Suprapubic skin (tissue), 4 donors: Measurements from ENCODE around the gene PRDM11. TPM values are rescaled to one million over a fixed set of nuclear protein-coding genes. Genes with fewer than 3 reads are reported as not detected.

ENCODE experiments used
- DNase-seq, 2 donors: peaks; one replicate each; pipeline ENCODE4 v3.0.0-alpha.2; 2019; ENCODE audit warnings: low spot score in 2 of 2
- H3K27ac ChIP-seq: fragments of 200-600 bp; sonication (generic); one replicate; pipeline ENCODE4 v1.5.1; 2019
- H3K27me3 ChIP-seq: fragments of 200-600 bp; sonication (generic); one replicate; pipeline ENCODE4 v1.5.1; 2019
- H3K36me3 ChIP-seq: fragments of 200-600 bp; sonication (generic); one replicate; pipeline ENCODE4 v1.5.1; 2019
- H3K4me1 ChIP-seq: fragments of 200-600 bp; sonication (generic); one replicate; pipeline ENCODE4 v1.5.1; 2019
- H3K4me3 ChIP-seq: fragments of 200-600 bp; sonication (generic); one replicate; pipeline ENCODE4 v1.5.1; 2019; ENCODE audit warnings: mild to moderate bottlenecking
- H3K9me3 ChIP-seq: fragments of 200-600 bp; sonication (generic); one replicate; pipeline ENCODE4 v1.5.1; 2019
- EP300 ChIP-seq: sonication (generic); formaldehyde crosslinking; IDR thresholded peaks from one replicate; pipeline ENCODE4 v1.6.1; 2017; ENCODE audit warnings: antibody characterized with exemption
- POLR2A ChIP-seq, 2 donors: fragments of 450-650 bp; IDR thresholded peaks; one replicate each; pipeline ENCODE4 v1.6.1; 2017; ENCODE audit warnings: antibody characterized with exemption in 2 of 2, mild to moderate bottlenecking in 2 of 2, moderate library complexity in 2 of 2
- POLR2AphosphoS5 ChIP-seq, 3 donors: sonication (generic); formaldehyde crosslinking; IDR thresholded peaks; one replicate each; pipeline ENCODE4 v1.6.1; 2017; ENCODE audit warnings: antibody characterized with exemption in 3 of 3
- WGBS: methylation state at CpG from one replicate; pipeline ENCODE4 v1.1.5; 2018; 5-methylcytosine and 5-hydroxymethylcytosine counted together
- total RNA-seq, 4 donors: library from RNA; depleted of rRNA; stranded (reverse); fragments of >200 nt; gene quantifications; one replicate each; pipeline ENCODE4 v1.1.0, GENCODE V29; 2016
- TF ChIP-seq, protein P1 (sequence below), 2 donors: fragments of 200-600 bp in 1 of 2; fragments of 450-650 bp in 1 of 2; sonication (generic) in 1 of 2; IDR thresholded peaks; one replicate each; pipeline ENCODE4 v1.5.1; 2016 to 2019; ENCODE audit warnings: antibody characterized with exemption in 2 of 2, mild to moderate bottlenecking in 1 of 2, moderate library complexity in 1 of 2

PRDM11 gene
- total RNA-seq, 4 donors from 2014 or later, result 9.1 to 11.9 (median 11.0) TPM

DNA sequence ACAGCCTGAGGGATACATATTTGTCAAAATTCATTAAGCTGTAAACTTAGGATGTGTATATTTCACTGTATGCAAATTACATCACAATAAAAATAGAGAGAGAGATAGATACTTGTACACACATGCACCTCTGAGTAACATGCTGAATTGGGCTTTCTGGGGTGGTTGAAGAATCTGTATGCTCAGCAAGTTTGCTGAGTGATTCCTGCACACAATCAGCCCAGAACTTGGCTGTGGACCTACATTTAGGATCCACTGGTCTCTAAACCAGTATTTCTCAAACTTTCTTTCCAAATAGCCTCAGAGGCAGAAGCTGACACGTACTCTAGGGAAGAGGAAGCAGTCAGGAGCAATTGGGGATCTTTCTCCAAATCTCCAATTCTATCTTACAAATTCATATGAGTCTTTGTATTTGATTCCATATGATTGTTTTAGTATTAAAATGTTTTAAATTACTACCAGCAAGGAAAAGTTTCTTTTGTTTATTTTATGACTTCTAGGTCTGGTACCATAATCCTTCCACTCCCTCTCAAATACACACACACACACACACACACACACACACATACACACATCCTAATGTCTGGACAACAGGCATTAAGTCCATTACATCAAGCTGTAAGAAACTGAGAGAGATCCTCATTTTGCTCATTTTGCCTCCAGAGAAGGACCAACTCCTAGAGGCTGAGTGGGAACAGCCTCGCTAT is 119.7 kb downstream of the PRDM11 start:
- TF ChIP-seq POLR2AphosphoS5 (IDR thresholded peaks at IDR 0.05), result no peak
- TF ChIP-seq, protein P1, sequence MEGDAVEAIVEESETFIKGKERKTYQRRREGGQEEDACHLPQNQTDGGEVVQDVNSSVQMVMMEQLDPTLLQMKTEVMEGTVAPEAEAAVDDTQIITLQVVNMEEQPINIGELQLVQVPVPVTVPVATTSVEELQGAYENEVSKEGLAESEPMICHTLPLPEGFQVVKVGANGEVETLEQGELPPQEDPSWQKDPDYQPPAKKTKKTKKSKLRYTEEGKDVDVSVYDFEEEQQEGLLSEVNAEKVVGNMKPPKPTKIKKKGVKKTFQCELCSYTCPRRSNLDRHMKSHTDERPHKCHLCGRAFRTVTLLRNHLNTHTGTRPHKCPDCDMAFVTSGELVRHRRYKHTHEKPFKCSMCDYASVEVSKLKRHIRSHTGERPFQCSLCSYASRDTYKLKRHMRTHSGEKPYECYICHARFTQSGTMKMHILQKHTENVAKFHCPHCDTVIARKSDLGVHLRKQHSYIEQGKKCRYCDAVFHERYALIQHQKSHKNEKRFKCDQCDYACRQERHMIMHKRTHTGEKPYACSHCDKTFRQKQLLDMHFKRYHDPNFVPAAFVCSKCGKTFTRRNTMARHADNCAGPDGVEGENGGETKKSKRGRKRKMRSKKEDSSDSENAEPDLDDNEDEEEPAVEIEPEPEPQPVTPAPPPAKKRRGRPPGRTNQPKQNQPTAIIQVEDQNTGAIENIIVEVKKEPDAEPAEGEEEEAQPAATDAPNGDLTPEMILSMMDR (IDR thresholded peaks at IDR 0.05), result no peak
- no peak for TF ChIP-seq POLR2A (IDR thresholded peaks at IDR 0.05)
- TF ChIP-seq EP300, result no peak
- no peaks in the 10 kb centered on the region for H3K9me3 ChIP-seq
- 69% methylated on average over 2 of the region's 2 CpGs for WGBS
- no peak for DNase-seq
- peaks cover 3% of the 10 kb centered on the region for H3K4me1 ChIP-seq
- H3K27me3 ChIP-seq, result peaks cover 38% of the 10 kb centered on the region
- H3K4me3 ChIP-seq, result no peak overlapping the region
- H3K36me3 ChIP-seq, result no peaks in the 10 kb centered on the region
- H3K27ac ChIP-seq, result no peak overlapping the region

DNA sequence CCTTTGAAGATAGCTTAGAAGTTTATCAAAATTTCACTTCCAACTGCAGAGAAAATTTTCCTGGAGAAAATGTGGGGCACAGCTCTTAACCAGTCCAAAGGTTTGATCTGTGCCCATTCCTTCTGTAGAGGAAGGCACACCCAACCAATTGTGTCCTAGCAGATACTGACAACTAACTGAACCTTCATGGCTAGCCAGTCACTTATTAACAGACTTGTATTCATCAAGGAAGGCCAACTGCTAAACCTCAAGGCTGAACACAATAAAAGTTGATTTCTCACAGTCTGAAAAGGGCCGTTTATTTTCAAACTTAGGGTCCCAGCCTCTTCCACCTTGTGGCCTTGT is 120.2 kb downstream of the PRDM11 start:
- peaks cover 41% of the 10 kb centered on the region for H3K27me3 ChIP-seq
- H3K27ac ChIP-seq, result no peak overlapping the region
- H3K9me3 ChIP-seq, result no peaks in the 10 kb centered on the region
- TF ChIP-seq POLR2AphosphoS5 (IDR thresholded peaks at IDR 0.05) (no peak), EP300 (no peak), POLR2A (IDR thresholded peaks at IDR 0.05) (no peak)
- TF ChIP-seq, protein P1 (IDR thresholded peaks at IDR 0.05), result no peak
- H3K4me3 ChIP-seq, result no peak overlapping the region
- no peak for DNase-seq
- H3K4me1 ChIP-seq, result peaks cover 3% of the 10 kb centered on the region
- H3K36me3 ChIP-seq, result no peaks in the 10 kb centered on the region
- 95% methylated on average over 1 of the region's 1 CpG for WGBS

DNA sequence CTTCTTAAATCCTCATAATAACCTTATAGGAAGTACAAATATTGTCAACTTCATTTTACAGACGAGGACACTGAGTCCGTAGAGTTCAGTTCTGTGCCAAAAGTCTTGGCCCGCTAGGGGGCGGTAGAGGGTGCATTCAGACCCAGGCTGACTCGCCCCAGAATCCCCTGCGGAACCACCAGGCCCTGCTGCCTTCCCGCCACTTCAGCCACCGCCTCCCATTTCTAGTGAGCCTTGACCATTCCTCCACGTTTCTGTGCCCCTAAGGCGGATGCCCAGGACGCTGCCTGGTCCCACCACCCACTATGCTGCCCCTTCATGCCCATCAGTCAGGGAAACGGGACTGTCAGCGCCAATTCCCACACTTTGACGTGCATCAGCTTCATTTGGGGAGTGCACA is 120.6 kb downstream of the PRDM11 start:
- DNase-seq, result no peak

DNA sequence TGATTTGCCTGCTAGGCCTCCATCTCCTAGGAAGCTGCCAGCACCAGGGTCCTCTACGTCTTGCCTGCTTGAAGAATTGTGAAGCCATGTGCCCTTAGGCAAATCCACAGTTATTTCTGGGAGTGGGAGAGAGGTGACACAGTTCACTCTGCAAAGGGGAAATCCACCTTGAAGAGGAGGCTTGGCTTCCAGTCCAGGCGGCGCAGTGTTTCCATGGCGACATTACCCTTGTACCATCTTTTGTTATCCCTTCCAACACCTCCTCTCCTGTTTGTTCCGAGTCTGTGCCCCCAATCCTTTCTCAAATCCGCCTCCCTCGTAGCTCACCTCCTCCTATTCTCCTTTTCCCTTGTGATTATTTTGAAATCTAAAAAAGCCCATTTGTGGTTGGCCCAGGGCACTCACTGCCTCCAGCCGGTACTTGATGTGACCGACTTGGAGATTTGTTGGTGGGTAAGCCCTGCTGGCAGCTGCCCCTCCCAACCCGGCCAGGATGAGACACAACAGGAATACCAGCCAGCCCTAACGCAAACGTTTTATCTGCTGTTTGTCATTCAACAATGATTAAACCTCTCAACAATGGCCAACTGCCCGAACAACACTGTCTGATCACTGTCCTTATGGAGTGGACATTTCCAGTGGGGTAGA is 121.3 kb downstream of the PRDM11 start:
- no peak overlapping the region for H3K27ac ChIP-seq
- no peak for DNase-seq
- H3K4me3 ChIP-seq, result no peak overlapping the region
- no peaks in the 10 kb centered on the region for H3K9me3 ChIP-seq
- H3K4me1 ChIP-seq, result peaks cover 6% of the 10 kb centered on the region
- H3K27me3 ChIP-seq, result peaks cover 39% of the 10 kb centered on the region
- TF ChIP-seq POLR2A (IDR thresholded peaks at IDR 0.05) (no peak), EP300 (no peak), POLR2AphosphoS5 (IDR thresholded peaks at IDR 0.05) (no peak)
- TF ChIP-seq, protein P1 (IDR thresholded peaks at IDR 0.05), result no peak
- no peaks in the 10 kb centered on the region for H3K36me3 ChIP-seq
- 71% methylated on average over 13 of the region's 13 CpGs for WGBS

More for the DNA sequence above, 120.6 kb downstream of the PRDM11 start:
- Histone ChIP-seq H3K36me3 (no peaks in the 10 kb centered on the region), H3K27ac (no peak overlapping the region), H3K27me3 (peaks cover 41% of the 10 kb centered on the region), H3K9me3 (no peaks in the 10 kb centered on the region), H3K4me1 (peaks cover 3% of the 10 kb centered on the region), H3K4me3 (no peak overlapping the region)
- 76% methylated on average over 14 of the region's 14 CpGs for WGBS
- TF ChIP-seq, protein P1 (IDR thresholded peaks at IDR 0.05), result no peak
- TF ChIP-seq POLR2AphosphoS5 (IDR thresholded peaks at IDR 0.05) (no peak), EP300 (no peak), POLR2A (IDR thresholded peaks at IDR 0.05) (no peak)

DNA sequence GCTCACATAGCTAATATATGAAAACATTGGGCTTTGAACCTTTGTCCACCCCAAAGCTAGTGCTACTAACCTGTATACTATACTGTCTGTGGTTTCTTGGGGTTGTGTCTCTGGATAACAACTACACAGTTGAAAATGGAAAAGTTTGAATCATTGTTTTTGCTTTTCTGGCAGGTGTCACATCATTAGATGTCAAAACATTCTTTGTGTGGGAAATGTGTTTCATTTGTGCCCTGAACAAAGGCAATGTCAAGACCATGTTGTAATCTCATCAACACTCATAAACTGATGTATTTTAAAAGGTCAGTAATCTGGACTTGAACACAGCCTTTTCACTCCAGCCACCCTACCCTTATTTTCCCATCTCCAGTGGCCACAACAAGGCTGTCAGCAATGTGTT is 123.2 kb downstream of the PRDM11 start:
- no peak for DNase-seq
- Histone ChIP-seq H3K4me1 (peaks cover 7% of the 10 kb centered on the region), H3K9me3 (no peaks in the 10 kb centered on the region), H3K27ac (no peak overlapping the region), H3K36me3 (no peaks in the 10 kb centered on the region), H3K4me3 (no peak overlapping the region), H3K27me3 (peaks cover 34% of the 10 kb centered on the region)
- TF ChIP-seq POLR2A (IDR thresholded peaks at IDR 0.05) (no peak), POLR2AphosphoS5 (IDR thresholded peaks at IDR 0.05) (no peak), EP300 (no peak)
- TF ChIP-seq, protein P1 (IDR thresholded peaks at IDR 0.05), result no peak
